GM19468 (cell line): Measurements from ENCODE around the gene CCDC57.
"Not testable (repeated sequence)": the region's sequence is repeated elsewhere in the genome, so short reads cannot be mapped to it uniquely, and the experiment has no call there.

Source experiments
- ATAC-seq: cut with Tn5 transposase; IDR thresholded peaks from one replicate; pipeline ENCODE4 v1.9.1; 2021; ENCODE audit warnings: mild to moderate bottlenecking, moderate library complexity, moderate number of reproducible peaks; ENCODE audit not compliant: unreplicated experiment; ENCODE audit errors: extremely low read depth

Gene CCDC57

DNA sequence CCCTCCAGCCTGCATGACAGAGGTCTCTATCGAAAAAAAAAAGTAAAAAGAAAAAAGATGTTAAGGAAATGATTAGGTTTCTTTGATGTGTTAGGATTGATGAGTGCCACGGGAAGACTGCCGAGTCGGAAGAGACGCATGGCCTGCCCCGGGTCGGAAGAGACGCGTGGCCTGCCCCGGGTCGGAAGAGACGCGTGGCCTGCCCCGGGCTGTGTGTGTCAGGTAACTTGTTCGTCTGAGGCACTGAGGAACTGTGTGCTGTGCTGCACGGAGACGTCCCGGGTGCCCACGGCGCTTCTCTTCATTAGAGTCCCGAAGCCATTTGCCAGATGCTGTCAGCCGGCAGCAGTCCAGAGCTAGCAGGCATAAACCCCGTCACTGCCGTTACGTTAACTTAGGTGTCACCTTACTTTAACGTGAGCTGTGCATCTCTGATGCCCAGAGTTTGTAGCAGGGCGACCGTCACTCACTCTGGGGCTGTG, 74.1 kb downstream of the CCDC57 start:
- no peak for ATAC-seq

DNA sequence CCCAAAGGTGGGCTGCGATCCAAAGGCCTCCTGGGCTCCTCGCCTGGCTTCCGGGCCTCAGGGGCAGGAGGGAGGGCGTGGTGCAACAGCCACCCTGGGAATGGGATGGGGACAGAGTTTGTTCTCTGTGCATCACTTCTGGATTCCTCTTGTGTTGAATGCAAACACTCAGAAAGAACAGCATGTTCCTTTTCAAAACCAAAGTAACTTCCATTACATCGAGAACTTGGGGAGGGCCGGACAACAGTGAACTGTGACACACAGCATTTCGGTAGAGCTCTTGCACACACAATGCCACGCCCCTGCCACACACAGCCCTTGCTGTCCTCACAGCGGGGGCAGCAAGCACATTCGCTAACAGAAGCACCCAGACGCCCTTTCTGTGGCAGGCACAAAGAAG, 78.5 kb downstream of the CCDC57 start:
- no peak for ATAC-seq

DNA sequence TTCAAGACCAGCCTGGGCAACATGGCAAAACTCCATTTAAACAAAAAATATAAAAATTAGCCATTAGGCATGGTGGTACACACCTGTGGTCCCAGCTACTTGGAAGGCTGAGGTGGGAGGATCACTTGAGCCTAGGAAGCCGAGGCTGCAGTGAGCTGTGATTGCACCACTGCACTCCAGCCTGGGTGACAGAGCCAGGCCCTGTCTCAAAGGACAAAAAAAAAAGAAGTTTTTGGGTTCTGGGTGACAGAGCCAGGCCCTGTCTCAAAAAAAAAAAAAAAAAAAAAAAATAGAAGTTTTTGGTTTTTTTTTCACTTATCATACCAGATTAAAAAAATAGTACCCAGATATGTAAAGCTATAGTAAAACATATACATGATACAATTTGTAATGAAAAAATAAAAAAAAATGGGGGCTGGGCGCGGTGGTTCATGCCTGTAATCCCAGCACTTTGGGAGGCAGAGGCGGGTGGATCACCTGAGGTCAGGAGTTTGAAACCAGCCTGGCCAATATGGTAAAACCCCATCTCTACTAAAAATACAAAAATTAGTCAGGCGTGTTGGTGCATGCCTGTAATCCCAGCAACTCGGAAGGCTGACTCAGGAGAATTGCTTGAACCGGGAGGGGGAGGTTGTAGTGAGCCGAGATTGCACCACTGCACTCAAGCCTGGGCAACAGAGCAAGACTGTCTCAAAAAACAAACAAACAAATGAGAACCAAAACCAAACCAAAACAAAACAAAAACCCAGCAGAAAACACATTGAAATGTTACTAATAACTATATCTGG, 79.3 kb downstream of the CCDC57 start:
- not testable (repeated sequence) for ATAC-seq

DNA sequence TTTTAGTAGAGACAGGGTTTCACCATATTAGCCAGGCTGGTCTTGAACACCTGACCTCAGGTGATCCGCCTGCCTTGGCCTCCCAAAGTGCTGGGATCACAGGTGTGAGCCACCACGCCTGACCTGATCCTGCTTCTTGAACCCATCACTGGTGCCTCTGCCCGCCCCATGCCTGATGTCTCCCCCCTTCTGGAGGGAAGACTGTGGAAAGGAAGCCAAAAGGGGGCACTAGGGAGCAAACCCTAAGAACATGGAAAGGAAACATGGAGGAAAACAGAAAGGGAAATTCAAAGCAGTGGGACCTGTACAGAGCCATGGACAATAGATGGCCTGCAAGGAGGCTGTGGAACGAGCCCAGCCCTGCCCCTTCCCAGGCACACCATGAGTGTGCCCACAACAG, 83.5 kb downstream of the CCDC57 start:
- ATAC-seq = no peak

DNA sequence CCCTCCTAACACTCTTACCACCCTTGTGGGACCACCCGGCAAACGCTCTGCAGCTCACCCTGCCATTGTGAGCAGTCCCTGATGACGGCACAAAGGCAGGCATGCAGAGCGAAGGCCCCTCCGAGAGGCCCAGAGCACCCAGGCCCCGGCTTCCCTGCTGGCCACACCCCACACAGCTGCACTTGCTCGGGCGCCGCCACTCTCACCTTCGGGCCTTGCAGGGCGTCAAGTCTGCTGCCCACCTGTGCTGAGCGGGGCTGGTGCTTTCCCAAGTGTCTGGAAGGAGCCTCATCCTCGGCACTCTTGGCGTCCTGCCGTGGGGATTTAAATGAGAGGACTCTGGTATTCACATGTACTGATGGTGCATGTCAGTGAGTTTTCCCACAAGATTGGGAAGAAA, 84.4 kb downstream of the CCDC57 start:
- ATAC-seq = no peak

DNA sequence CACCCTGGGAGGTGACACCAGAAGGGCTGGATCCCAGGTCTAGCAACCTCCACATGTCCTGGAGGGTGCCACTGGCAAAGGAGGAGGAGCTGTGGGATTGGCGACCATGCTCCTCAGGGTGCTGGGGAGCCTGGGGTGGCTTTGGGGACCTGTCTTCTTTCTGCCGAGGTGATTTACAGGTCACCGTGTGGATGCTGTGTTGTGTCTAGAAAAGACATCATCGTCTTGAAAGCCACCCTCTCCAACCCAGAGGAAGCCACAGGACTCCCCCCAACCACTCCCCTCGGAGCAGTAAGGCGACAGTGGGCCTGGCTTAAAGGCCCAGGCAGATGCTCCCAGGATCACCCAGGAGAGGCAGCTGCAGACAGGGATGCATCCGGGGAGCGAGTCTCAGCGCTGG, 84.9 kb downstream of the CCDC57 start:
- no peak for ATAC-seq

DNA sequence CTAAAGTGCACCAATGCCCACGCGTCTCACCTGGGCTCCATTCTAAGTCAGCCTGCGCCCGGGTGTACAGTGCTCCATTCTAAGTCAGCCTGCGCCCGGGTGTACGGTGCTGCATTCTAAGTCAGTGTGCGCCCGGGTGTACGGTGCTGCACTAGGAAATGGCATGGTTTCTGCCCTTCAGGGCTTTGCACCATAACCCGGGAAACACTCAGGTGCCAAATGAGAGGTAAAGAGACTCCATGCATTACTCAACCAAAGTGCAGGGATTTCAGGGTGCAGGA, 85.4 kb downstream of the CCDC57 start:
- ATAC-seq = no peak

DNA sequence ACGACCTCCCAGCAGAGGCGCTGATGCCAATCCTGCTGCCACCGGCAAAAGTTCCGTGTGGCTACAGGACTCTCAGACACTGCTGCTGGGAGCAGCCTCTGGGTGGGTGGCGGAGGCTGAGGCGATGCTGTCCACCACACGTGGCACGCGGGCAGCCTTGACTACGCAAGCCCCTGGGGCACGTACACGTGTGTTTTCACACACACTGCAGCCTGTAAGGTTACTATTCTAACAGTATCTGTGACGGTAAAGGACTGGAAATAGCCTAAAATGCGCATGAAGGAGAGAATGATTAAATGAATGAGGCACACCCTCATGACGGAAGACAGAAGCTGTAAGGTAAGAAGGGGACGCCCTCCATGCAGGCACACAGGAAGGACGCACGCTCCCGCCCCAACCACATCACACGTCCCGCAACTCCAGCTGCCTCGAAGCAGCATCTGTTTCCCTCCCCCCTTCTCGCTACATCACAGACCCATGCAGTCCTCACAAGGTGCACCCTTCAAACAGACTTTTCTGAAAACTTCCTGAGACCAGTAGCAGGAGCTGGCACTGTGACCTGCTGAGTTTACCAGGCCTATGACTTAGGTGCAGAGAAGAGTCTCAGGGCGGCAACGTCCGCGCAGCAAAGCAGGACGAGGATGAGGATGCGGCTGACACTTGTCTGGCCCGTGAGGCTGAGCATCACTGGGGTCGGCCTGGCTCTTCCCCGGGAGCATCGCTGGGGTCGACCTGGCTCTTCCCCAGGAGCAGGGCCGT, 85.9 kb downstream of the CCDC57 start:
- ATAC-seq = no peak

DNA sequence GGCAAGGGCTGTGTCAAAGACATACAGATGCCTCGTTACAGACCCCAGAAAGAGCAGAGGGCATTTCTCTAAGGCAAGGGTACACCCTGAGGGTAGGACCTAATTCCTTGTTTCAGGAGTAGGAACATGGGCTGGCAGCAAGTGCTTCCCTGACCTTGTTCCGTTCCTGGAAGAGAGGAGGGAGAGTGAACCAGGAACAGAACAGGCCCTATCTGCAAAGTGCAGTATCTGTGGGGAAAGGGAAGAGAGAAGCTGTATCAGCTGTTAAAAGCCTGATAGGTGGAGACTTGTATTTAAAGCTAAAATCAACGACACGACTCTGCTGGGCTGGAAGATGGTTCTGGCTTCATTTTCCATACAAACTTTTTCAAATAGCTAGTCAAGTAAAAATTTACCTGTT, 88.5 kb downstream of the CCDC57 start:
- ATAC-seq = no peak

DNA sequence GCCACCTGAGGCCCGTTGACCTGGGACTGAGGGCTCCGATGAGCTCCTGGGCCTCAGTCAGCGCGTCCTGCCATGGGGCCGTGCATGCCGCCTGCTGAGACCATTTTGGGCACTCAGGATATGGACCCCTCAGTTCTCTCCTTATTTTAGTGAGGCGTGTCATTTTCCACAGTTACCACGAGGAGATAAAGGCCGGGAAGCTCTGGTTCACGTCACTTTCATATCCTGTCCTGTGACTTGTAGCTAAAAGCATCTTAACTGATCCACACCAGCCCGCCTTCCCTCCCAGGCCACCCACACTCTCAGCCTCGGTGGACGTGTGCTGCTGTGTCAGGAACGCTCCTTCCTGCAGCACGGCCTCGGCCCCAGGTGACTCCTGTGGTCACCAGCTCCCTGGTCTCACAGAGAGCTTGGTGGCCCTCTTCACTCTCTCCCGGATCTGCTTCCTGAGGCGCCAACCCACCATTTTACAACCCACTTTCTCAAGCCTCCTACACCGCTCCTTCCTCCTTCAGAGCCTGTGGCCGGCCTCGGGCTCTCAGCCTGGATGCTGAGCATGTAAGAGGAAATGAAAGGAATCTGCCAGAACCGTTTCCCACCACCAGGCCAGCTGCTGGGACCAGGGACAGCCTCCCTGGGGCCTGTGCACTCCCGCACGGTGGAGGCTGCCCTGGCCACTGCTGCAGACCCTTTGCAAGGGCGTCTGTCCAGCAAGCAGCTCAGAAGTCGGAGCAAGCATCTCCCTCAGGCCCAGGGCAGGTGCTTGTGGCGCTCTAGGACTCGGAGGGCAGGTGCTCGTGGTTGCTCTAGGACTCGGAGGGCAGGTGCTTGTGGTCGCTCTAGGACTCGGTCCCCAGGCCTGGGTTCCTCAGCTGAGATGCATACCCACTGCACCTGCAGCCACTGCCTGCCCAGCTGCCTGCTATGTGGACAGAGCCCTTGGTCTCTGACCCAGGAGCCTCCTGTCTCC, 90.7 kb downstream of the CCDC57 start:
- ATAC-seq = no peak

DNA sequence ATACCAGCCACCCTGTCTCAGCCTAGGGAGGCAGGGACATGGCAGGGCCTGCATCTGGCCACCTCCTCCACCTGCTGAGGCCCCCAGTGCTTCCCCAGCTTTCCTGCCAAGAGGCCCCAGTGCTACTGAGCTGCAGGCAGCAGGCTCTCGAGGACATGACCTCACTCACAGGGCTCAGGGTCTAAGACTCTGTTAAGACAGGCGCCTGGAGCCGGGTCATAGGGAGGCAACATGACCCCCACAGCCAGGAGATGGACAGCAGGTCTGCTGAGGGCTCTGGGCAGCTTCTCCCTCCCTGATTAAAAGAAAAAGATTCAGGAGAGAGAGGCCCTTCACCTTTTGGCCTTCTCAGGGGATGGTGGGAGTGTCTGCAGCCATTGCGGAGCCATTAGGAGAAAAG, 91.4 kb downstream of the CCDC57 start:
- no peak for ATAC-seq

DNA sequence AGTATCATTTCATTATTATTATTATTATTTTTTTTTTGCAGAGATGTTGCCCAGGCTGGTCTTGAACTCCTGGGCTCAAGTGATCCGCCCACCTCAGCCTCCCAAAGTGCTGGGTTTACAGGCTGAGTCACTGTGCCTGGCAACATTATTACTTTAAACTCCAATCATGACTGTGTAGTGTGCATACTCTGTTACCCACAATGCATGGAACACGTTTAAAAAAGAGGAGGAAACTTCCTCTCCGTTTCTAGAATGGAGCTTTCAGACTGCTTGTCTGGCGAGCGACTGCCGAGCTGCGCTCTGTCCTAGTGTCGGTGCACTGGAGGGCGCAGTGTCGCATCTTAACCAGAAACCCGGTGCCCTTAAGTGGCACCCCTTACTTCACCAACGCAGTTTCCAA, 92.5 kb downstream of the CCDC57 start:
- no peak for ATAC-seq

DNA sequence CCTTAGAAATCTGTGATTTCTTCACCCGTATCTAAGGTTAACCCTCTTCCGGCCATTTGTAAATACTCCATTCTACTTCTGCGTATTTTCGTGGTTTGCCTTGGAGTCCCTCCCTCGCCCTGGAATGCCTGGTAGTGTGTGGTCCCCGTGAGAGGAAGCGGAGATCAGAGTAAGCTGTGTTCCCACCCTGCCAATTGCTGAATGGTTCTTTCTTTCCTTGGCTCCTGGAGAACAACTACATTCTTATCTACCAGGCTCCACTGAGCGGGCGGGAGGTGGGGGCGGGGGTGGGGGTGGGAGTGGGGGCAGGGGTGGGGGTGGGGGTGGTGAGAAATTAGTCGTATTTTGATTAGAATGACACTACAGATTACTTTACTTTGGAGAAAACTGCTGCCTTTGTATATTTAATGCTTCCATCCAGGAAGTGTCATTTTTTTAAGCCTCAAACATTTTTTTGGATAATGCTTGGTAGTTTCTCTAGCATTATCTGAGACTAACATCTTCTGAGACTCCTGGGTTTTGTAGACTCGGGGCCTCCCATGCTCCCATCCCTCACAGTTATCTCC, 93.7 kb downstream of the CCDC57 start:
- ATAC-seq = no peak

DNA sequence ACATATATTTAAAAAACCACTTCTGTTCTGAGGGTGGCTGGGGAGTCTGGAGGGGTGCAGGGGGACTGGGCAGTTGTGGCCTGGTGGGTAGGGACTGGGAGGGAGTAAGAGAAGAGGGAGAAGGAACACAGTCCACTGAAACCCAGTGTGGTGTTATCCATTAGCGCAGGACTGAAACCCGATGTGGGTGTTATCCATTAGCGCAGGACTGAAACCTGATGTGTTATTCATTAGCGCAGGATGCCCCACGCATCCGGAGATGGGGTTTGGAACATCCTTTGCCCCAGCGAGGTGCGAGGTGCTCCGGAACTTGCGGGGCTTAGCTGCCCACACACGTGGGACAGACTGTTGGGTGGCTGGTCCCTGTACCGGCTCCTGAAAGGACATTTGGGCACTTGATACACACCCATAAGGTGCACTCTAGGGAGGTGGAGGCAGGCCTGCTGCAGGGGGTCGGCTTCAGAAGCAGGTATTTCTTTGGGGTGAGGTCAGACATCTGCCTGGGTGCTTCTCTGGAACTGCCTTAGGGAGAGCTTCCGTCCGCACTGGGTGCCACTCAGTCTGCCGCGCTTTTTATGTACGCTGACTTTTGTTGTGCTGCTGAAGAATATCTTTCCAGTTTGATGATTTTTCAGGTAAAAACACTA, 94.4 kb downstream of the CCDC57 start:
- ATAC-seq = no peak

DNA sequence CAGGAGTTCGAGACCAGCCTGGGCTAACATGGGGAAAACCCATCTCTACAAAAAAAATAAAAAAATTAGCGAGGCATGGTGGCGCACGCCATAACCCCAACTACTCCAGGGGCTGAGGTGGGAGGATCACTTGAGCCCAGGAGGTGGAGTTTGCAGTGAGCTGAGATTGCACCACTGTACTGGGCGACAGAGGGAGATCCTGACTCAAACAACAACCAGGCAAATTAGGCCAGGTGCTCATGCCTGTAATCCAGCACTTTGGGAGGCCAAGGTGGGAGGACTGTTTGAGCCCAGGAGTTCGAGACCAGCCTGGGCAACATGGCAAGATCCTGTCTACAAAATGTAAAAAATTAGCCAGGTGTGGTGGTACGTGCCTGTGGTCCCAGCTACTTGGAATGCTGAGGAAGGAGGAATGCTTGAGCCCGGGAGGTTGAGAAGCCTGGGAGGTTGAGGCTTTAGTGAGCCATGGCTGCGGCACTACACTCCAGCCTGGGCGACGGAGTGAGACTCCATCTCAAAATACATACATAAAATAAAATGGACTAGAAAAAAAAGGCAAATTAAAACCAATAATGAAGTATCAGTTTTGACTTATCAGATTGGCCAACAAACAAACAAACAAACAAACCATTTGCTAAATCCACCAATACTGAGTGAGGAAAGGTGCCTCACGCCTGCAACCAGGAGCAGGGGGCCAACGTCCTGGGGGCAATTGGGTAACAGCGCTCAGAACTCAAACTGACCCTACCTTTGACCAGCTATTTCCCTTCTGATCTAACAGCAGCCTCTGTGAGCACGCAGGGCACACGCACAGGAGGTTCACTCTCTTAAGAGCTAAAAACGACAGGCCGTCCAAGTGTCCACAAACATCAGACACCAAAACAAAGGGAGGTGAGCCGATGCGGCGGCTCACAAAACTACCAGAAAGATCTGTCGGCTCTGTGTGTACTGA, 95.2 kb downstream of the CCDC57 start:
- no peak for ATAC-seq

DNA sequence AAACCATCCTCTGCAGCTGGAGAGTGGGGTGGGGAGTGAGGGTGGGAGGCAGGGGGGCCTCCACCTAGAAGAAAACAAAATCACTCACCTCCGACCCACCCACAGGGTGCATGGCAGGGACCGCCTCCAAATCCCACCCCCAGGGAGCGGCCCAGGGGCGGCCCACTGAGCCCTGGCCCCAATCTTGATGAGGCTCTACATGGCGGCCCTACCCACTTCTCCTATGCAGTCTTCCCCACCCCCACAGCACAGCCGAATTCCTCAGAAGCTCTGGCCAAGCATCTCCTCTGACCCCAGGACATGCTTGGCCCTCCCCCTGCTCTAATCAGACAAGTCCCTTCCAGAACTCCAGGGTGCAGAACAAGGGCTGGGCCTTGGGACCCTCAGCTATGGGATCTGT, 96.4 kb downstream of the CCDC57 start:
- no peak for ATAC-seq

DNA sequence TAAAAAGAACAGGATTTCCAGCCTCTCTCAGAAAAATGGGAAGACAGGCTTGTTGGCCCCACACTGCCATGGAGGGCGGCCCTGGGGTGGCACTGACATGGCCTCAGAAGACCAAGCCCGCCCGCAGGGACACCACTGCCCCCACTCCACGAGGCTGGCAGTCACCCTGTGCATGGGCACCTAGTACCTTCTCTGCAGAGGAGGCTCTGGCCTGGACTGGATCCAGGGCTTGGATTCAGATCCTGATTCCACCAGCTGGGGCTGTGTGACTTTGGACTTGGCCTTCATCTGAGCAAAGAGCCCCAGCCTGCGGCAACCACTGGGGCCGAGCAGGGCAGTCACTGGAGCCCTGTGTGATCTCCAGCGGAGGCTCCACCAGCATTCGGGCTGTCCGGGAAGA, 97.8 kb downstream of the CCDC57 start:
- no peak for ATAC-seq

DNA sequence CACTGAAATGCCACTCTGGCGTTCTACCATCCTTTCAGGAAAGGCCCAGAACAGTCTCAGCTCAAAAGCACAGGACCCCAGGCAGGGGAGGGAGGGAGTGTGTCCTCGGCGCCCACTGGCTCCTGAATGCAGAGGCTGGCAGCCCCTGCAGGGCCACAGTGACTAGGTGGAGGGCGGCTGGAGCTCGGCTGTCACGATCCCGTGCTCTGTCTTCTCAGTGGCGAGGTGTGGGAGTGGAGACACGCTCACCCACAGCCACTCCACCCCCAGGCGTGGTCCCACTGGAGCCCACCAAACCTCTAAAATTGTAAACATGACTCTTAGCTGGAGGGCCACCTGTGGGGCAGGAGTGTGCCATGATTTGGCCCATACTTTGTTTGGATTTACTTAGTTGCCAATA, 98.2 kb downstream of the CCDC57 start:
- ATAC-seq = no peak

DNA sequence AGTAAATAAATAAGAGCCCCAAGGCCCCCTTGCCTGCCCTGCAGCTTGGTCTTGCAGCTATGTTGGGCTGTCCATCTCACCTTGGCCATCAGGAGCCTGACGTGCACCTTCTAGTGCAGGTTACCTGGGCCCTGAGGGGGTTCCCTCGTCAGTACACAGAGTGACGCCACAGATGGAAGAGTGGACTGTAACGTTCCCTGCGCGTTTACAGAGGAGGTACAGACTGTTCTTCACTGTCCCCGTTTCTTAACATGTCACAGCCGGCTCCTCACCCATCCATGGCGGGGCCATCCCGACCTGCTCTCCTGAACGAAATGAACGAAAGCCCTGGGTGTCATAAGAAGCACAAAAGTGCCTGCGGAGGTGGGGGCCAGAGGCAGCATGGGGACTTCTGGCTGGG, 98.7 kb downstream of the CCDC57 start:
- no peak for ATAC-seq
